Measurements from ENCODE around the gene VPS18.
A peak's percentile ranks its signal among the peaks of the same experiment; 100 is the strongest.
"Not testable (repeated sequence)": the region's sequence is repeated elsewhere in the genome, so short reads cannot be mapped to it uniquely, and the experiment has no call there.

Gene VPS18

DNA sequence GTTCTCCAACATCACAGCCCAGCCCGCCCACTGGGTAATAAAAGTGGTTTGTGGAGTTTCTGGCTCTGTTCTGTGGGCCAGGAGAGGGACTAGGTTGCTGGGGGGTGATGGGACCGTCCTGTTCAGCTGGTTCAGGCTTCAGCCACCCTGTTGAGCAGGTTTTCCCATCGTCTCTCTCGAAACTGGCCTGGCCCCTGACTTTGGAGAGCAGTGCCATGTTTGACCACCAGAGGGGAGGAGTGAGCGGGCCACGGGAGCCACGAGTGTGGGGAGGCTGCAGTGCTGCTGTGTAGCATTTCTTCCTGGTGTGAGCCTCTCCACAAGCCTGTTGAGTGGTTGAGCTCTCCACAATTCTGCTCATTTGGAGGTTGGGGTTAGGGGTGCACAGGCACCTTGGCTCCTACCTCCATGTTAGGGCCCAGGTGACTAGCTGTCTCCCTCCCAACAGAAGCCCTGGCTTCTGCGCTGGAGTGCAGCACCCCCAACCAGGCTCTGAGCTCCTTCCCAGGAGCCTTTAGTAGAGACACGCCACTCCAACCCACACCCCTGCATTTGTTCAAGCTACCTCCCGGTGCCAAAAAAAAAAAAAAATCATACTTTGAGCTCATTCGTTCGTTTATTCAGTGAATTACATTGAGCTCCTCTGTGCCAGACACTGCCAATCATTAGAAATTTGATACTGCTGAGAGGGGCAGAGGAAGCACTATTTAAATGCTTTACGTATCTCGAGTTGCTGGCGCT is 36.5 kb upstream of the VPS18 start:
- peak; percentile 72 to 83 for DNase-seq

DNA sequence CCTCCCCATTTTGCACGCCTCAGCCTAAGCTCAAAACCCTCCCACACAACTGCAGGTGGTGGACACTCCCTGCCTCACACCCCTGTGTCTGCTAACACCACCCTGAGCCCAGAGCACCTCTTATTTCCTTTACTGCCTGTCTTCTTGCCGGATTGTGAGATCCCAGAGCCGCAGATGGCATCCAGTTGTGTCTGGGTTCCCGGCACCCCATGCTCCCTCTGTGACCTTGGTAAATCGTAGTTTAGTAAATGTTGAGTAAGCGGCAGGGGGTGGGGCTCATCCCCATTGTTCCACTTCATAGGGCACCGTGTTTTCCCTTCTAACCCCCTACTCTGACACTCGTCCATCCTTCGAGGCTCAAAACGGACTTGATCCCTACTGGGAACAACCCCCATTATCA is 35.5 kb upstream of the VPS18 start:
- no peak for DNase-seq
- TF ChIP-seq POLR2A (IDR thresholded peaks at IDR 0.05; ENCODE audit: low read length) (no peak), GATA1 (IDR thresholded peaks at IDR 0.05; ENCODE audit: low read depth, low read length) (no peak)

More for the DNA sequence above, 36.5 kb upstream of the VPS18 start:
- TF ChIP-seq GATA1 (IDR thresholded peaks at IDR 0.05; ENCODE audit: low read depth, low read length), result no peak
- no peak for TF ChIP-seq POLR2A (IDR thresholded peaks at IDR 0.05; ENCODE audit: low read length)

- TF ChIP-seq POLR2A (IDR thresholded peaks at IDR 0.05; ENCODE audit: low read length), result no peak
- no peak for TF ChIP-seq GATA1 (IDR thresholded peaks at IDR 0.05; ENCODE audit: low read depth, low read length)
- DNase-seq, result peak; percentile 83 to 90
These were observed 34.9 kb upstream of the VPS18 start for GRCh38 chr15:40859206-40859851.

GRCh38 chr15:40861147-40861546 is 33.1 kb upstream of the VPS18 start:
- not testable (repeated sequence) for DNase-seq

DNA sequence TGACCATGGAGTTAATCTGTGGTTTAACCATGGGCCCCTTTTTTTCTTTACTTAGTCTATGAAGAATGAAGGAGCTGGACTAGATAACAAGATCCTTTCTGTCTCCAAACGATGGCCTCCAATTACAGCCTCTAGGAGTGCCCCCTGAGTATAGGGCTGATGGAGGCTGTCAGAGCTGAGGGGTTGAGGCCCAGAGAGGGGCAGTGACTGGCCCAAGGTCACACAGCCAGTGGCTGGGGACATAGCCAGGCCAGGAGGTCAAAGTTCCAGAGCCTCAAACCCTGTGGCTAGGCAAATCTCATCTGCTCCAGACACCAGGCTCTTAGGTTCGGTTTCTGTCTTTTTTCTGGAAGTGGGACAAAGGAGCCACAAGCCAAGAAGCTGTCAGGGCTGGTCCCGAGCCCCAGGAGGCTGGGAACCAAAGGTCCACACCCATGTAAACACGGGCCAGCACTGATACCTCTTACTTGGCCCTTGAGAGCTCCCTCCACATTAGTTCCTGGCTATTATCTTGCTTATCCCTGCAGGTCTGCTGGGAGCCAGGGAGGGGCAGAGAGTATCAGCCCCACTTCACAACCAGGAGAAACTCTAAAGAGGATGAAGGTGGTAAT is 30.5 kb upstream of the VPS18 start:
- DNase-seq, result no peak
- no peak for TF ChIP-seq GATA1 (IDR thresholded peaks at IDR 0.05; ENCODE audit: low read depth, low read length)
- TF ChIP-seq POLR2A (IDR thresholded peaks at IDR 0.05; ENCODE audit: low read length), result no peak

GRCh38 chr15:40867199-40867598 is 27.1 kb upstream of the VPS18 start:
- TF ChIP-seq POLR2A (IDR thresholded peaks at IDR 0.05; ENCODE audit: low read length), result no peak
- DNase-seq, result no peak

DNA sequence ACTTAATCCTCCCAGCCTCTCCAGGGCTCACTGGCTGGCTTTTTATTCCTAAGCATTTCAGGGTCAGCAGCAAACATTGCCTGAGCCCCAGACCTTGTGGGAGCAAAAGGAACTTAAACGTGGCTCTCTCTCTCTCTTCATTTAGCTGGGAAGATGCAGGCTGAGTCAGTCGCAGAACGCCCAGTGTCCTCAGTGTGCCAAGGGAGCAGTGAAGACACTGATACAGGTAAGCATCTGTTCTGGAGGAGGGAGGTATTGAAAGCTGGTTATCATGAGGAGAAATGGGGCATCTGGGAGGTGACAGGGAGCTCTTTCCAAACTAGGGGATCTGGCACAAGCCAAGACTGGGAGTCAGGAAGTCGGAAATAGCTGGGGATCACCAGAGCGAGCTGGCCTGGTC is 24.6 kb upstream of the VPS18 start:
- no peak for DNase-seq
- TF ChIP-seq GATA1 (IDR thresholded peaks at IDR 0.05; ENCODE audit: low read depth, low read length) (no peak), POLR2A (IDR thresholded peaks at IDR 0.05; ENCODE audit: low read length) (no peak)

GRCh38 chr15:40870716-40871115 is 23.5 kb upstream of the VPS18 start:
- DNase-seq, result no peak
- no peak for TF ChIP-seq POLR2A (IDR thresholded peaks at IDR 0.05; ENCODE audit: low read length)
- no peak for TF ChIP-seq GATA1 (IDR thresholded peaks at IDR 0.05; ENCODE audit: low read depth, low read length)

- DNase-seq, result no peak
- TF ChIP-seq GATA1 (IDR thresholded peaks at IDR 0.05; ENCODE audit: low read depth, low read length) (no peak), POLR2A (IDR thresholded peaks at IDR 0.05; ENCODE audit: low read length) (no peak)
These were observed 22.3 kb upstream of the VPS18 start for GRCh38 chr15:40871749-40872617.

- DNase-seq, result no peak
- TF ChIP-seq GATA1 (IDR thresholded peaks at IDR 0.05; ENCODE audit: low read depth, low read length), result no peak
- TF ChIP-seq POLR2A (IDR thresholded peaks at IDR 0.05; ENCODE audit: low read length), result no peak
These were observed 21.2 kb upstream of the VPS18 start for GRCh38 chr15:40872791-40873693.

DNA sequence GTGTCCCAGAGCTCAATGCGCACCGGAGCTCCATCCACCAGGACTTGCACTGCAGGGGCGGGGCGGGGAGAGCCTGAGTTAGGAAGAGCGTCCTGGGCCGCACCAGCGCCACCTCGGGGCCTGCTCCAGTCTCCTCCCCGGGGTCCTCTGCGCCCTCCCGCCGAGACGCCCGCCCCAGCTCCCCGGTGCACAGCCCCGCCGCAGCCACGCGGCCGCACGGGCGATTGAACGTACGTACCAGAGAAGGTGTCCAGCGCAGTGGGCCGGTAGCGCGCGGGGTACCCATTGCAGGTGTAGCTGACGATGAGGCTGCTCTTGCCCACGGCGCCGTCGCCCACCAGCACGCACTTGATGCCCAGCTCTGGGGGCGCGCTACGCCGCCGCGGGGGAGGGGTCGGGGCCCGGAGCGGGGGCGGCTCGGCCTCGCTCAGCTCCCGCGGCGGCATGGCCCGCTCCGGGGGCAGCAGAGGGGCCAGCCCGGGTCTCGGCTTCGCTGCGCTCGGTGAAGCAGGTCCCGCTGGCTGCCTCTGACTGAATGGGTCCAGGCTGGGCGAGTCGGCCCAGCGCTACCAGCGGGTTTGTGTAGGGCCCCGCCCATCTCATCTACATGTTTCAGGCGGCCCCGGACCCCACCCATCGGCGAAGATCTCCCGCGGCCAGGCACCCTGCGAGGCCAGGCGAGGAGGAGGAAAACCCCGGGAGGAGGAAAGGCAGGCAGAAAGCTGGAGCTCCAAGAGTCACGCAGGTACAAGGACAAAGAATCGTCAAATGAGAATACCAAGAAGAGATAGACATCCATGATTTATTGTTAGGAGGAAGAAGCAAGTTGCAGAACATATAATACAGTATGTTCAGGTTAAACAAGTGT is 20.3 kb upstream of the VPS18 start, which contains the start of gene RHOV:
RHOV (minus strand) TSS at position 541 of the 868 bp plus-strand sequence; CDS start at position 446, 95 bp downstream.
- peak; percentile 75 to 76 for DNase-seq
- TF ChIP-seq POLR2A (IDR thresholded peaks at IDR 0.05; ENCODE audit: low read length) (no peak), GATA1 (IDR thresholded peaks at IDR 0.05; ENCODE audit: low read depth, low read length) (no peak)
